ENCODE measurements around the gene ZGPAT. TPM values are rescaled to one million over a fixed set of nuclear protein-coding genes. Genes with fewer than 3 reads are reported as not detected.

The ZGPAT gene
- total RNA-seq, 1 donor from 2014 or later, result 21.2 TPM

- no peak for DNase-seq (ENCODE audit: low read depth, low spot score)
Measured at GRCh38 chr20:63782521-63782971, 74.7 kb downstream of the ZGPAT start.

DNA sequence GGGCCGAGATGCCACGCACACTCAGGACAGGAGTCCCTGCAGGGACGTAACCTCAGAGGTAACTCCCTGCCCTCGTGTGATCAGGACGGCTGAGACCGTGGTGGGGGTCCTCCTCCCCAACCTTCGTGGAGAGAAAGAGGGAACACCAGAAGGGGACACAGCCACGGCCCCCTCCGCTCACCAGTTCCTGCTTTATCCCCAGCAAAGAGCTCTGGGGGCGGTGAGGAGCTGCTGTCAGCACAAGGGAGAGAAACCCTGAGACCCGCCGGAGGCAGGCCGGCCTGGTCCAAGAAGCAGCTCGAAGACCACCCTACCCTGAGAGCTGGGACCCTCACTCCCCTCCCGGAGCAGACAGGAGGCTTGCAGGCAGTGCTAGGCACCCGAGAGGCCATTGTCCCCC is 76.1 kb downstream of the ZGPAT start:
- DNase-seq (ENCODE audit: low read depth, low spot score), result no peak

DNA sequence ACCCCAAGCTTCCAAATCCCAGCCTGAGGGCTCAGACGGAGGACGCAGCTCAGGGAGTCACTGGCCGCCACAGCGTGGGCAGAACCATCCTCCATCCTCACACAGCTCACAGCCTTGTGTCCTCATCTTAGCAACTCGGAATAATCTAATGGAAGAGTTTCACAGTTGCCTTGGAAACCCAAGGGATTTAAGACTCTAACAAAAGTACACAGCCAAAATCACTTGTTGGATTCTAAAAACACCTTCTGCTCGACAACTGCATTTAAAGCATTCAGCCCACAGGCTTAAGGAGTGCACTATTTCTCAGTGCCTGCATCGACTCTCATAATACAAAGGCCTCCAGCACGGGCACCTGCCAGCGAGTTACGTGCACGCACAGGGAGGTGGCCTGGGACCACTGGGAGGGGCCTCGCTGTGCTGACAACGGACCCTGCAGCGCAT is 77.9 kb downstream of the ZGPAT start:
- no peak for DNase-seq (ENCODE audit: low read depth, low spot score)

Other genes with a start within 250 kb of the ZGPAT start
- gene KCNQ2, start 235.4 kb upstream of the ZGPAT start, total RNA-seq, result not detected in 2 replicates
- gene EEF1A2, start 209.0 kb upstream of the ZGPAT start, total RNA-seq, result 0.32 and 0.99 TPM in 2 replicates
- gene PPDPF, start 187.3 kb upstream of the ZGPAT start, total RNA-seq, result 21.4 and 23.1 TPM in 2 replicates
- gene PTK6, start 170.7 kb upstream of the ZGPAT start, total RNA-seq, result 0.07 and 0.13 TPM in 2 replicates
- not detected in 2 replicates for gene SRMS, start 160.3 kb upstream of the ZGPAT start, total RNA-seq
- 1.1 and 1.9 TPM in 2 replicates for gene FNDC11, start 153.9 kb upstream of the ZGPAT start, total RNA-seq
- gene HELZ2, start 133.8 kb upstream of the ZGPAT start, total RNA-seq, result 47.2 and 47.4 TPM in 2 replicates
- gene GMEB2, start 80.9 kb upstream of the ZGPAT start, total RNA-seq, result 10.0 and 10.5 TPM in 2 replicates
- 3.1 and 7.2 TPM in 2 replicates for gene STMN3, start 54.6 kb upstream of the ZGPAT start, total RNA-seq
- 16.8 and 21.4 TPM in 2 replicates for gene RTEL1, start 49.7 kb upstream of the ZGPAT start, total RNA-seq
- 37.0 and 118 TPM in 2 replicates for gene TNFRSF6B, start 11.4 kb upstream of the ZGPAT start, total RNA-seq
- gene ARFRP1, start 63 bp upstream of the ZGPAT start, total RNA-seq, result 37.7 and 49.0 TPM in 2 replicates
- gene LIME1, start 28.6 kb downstream of the ZGPAT start, total RNA-seq, result 1.6 and 2.8 TPM in 2 replicates
- 14.1 and 14.5 TPM in 2 replicates for gene SLC2A4RG, start 31.7 kb downstream of the ZGPAT start, total RNA-seq
- gene ZBTB46, start 123.2 kb downstream of the ZGPAT start, total RNA-seq, result 7.2 and 13.0 TPM in 2 replicates
- not detected in 2 replicates for gene ABHD16B, start 153.5 kb downstream of the ZGPAT start, total RNA-seq
- gene TPD52L2, start 157.2 kb downstream of the ZGPAT start, total RNA-seq, result 139 and 153 TPM in 2 replicates
- 106 and 113 TPM in 2 replicates for gene DNAJC5, start 187.1 kb downstream of the ZGPAT start, total RNA-seq
- 28.9 and 30.4 TPM in 2 replicates for gene UCKL1, start 248.4 kb downstream of the ZGPAT start, total RNA-seq

All from pulmonary artery endothelial cell (primary cell).